ENCODE data around the gene NCF4.
A peak's percentile ranks its signal among the peaks of the same experiment; 100 is the strongest.

NCF4 gene

DNA sequence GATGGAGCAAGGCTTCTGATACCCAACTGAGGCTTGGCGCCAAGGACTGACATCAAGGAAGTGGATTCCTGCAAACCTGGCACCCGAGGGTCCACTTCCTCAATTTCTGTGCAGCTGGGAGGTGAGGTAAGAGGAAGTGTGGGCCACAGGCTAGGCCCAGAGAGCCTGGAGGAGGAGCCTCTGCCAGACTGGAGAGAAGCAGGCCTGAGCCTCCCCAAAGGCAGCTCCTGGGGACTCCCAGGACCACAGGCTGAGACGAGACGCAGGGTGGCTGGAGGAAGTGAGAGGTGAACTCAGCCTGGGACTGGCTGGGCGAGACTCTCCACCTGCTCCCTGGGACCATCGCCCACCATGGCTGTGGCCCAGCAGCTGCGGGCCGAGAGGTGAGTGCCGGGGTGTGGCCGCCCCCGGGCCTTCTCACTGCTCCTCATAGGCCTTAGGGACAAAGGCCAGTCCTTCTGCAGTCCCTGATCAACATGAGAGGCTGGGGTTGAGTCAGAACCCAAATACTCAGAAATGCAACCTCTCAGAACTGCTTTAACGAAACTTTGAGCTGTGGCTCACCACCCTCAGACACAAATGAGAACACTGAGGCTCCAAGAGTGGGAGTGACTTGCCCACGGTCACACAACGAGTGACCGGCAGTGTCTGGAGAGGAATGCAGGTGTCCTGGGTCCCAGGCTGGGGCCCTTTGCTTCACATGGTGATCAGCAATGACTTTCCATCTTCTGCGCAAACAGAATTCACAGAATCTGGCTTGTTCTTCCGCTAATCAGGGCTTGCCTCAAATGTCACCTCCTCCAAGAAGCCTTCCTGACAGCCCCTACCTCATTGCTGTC lies at the start of gene NCF4:
Gene NCF4 (plus strand): TSS at position 186 of the 839 bp plus-strand sequence. CDS start 166 bp downstream, at position 352.
- DNase-seq, result peak; percentile 99

DNA sequence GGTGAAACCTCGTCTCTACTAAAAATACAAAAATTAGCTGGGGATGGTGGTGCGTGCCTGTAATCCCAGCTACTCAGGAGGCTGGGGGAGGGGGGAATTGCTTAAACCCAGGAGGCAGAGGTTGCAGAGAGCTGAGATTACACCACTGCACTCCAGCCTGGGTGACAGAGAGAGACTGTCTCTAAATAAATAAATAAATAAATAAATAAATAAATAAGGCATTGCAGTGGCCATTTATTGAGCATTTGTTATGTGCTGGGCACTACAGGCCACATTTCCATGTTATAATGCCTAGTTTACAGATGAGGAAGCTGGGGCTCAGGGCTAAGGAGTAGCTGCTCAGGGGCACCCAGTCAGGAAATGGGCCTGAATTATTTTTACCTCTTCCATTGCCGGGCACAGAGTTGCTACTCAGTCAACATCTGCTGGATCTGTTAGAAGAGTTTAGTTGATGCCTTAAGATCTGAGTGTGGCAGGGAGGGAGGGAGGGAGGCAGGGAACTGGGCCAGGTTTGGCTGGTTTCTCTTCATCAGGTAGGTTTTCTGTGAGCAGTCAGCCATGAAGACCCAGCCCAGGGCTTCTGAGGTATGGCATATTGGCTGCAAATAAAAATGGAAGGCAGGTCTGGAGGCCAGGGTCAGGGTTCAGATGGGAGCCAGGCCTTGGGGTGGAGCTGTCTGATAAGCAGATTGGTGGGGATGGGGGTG lies 49.6 kb upstream of the NCF4 start:
- DNase-seq, result no peak

DNA sequence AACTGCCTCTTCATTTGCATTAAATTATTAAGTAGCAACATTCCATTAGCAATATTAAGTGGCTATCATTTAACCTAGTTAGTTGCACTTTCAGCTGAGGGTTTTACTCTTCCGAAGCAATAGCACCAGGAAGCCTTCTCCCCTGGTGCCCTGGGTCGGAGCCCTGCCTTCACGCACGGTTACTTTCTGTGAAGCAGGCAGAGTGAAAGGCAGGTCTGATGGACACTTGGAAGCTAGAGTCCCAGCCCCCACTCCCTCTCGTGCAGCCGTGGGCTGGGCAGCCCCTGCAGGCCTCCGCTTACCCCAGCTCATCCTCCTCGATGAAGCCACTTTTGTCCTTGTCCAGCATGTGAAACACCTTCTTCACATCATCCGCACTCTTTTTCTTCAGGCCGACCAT lies 46.0 kb upstream of the NCF4 start:
- DNase-seq, result no peak

DNA sequence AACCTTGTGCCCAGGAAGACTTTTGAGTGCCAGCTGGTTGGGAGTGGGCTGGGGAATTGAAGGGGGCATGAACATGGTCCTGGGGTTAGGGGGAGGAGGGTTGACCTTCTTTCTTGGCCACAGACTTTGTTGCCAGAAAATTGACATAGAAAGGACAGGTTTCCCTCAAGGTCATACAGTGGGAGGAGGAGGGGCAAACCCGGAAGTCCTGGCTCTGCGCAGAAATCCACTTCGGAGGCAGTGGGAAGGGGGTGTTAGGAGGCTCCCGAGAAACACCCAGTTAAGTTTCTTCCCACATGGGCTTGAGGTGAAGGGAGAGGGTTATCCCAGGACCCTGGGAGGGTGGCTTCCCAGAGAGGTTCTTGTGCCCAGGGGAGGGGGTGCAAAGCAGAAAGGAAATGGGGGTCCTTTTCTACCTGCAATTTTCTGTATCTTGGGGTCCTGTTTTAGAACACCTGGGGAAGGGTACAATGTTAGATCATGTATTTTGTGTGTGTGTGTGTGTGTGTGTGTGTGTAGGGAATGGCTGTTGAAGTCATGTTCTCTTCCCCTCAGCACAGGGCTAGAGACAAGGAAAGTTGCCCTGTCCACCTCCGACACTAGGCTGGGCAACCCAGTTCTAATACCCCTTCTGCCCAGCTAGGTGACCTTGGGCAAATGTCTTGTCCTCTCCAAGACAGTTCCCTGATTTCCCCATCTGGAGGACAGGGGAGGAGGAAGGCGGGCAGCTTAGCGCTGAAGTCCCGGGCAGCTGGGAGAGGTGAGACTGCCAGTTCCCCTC lies 45.1 kb upstream of the NCF4 start:
- DNase-seq, result no peak

DNA sequence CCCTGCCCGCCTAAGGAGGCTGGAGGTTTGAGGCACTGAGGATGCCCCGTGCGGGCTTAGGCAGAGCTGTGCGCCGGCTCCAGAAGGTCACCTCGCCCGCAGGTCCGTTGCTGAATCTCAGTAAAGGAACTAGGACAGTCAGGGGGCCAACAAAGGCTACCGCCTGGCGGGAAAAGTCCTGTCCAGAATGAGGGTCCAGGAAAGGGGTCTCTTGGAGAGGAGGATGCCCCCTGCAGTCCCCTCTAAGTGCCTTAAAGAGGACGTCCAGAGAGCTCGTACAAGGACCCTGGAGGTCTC lies 44.5 kb upstream of the NCF4 start:
- DNase-seq, result no peak

DNA sequence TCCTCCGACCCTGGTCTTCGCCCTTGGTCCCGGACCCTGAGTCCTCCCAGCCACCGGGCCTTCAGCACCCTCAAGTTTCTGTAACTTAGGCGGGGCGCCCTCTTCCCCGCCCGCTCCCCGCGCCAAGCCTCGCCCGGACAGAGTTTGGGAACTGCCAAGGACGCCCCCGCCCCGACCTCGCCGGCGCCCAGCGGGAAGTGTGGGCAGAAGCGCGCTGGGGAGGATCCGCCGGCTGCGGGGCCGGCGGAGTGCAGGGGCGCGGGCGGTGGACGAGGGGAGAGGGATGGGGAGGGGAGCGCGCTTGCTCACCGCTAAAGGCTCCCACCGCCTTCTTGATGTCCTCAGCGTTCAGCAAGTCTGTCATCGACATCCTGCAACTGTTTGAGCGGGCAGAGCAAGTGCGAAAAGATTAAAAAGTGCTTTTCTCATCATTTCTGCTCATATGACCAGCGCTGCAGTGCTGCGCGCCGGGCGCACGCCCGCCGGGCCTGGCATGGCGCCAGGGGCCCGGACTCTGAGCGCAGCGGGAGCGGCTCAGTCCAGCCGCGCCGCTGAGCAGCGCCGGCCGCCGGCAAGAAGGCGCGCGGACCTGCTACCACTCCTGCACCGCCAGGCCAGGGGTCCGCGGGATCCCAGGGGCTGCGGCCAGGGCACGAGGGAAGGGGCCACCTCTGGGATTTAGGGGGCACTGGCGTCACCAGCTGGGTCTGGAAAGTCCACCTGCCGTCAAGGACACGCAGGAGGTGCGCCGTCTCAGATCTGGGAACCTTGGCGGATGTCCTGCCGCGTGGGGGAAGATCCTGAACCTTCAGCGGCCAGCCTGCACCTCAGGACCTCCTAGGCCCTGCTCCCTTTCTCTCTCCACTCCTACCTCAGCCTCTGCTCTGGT lies 43.9 kb upstream of the NCF4 start, which contains the start of gene PVALB:
Gene PVALB (minus strand): TSS at position 400 of the 889 bp plus-strand sequence. CDS start 30 bp downstream, at position 370.
- no peak for DNase-seq

DNA sequence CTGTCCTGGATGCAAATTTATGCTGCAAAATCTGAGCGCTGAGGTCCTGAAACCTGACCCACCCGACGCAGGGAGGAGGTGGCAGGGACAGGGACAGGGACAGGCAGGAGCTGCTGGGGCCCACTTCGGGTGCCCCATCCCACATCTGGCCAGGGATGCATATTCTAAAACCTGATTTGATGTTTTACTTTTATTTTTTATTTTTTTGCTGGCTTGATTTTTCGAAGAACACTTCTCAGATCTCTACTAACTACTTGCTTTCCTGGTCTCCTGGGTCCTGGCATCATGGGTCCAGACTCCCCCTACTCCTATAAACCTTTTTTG lies 43.3 kb upstream of the NCF4 start:
- no peak for DNase-seq

DNA sequence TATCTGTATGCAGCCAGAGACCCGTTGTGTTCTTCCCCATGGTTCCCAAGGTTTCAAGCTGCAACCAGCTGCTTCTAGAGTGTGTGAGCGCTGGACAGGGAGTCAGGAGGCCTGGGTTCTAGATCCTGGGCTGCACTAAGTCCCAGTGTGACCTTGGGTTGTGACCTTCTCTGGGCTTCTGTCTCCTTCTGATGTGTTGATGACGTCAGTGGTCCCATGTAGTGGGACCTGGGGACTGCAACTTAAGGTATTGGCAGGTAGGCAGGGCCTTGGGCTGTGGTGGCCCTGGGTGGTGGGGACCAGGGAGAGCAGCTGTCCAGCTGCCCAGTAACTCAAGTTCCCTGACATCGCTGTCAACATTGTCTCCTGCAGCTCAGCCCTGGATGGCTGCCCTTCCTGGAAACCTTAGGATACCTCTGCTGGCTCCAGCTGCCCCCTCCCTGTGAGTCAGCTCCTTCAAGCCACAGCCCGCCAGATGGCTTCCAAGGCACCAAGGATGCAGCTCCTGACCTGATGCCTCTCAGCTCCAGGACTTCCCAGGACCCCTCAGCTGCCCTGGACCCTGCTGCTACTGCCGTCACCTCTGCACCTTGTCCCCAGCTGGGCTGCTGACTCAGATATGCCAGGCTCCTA lies 42.7 kb upstream of the NCF4 start:
- DNase-seq, result no peak

DNA sequence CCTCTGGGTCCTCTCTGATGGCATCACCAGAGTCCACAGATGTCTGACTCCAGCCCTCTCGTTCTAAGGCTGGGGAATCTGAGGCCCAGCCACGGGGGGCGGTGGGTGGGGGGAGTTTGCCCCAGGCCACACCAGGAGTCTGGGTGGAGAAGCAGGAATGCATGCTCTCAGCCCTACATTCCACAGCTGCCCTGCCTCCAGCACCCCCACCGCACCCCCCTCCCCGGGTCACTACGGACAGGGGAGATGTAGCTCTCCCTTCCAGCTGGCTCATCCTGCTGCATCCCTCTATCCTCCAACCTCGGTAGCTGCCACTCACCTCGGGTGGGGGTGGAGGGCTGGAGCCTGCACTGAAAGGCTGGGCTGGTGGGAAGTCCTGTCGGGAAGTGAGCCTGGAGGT lies 41.7 kb upstream of the NCF4 start:
- no peak for DNase-seq

DNA sequence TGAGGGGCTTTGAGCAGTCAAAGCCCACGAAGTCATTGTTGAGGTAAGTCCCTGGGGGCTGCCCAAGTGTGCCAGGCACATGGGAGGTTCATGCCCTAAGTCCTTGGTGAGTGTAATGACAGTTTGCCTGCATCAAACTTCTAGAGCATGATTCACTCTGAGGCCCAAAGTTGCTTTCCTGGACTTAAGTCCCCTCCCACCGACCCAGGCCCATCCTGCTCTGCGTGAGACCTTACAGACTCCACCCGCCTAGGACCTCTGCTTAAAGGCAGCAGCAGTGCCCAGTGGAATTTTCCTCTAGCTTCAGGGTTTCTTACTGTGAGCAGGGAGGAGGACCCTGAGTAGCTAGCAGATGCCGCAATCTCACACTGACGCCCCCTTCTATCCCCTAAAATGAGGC lies 38.2 kb upstream of the NCF4 start:
- no peak for DNase-seq

DNA sequence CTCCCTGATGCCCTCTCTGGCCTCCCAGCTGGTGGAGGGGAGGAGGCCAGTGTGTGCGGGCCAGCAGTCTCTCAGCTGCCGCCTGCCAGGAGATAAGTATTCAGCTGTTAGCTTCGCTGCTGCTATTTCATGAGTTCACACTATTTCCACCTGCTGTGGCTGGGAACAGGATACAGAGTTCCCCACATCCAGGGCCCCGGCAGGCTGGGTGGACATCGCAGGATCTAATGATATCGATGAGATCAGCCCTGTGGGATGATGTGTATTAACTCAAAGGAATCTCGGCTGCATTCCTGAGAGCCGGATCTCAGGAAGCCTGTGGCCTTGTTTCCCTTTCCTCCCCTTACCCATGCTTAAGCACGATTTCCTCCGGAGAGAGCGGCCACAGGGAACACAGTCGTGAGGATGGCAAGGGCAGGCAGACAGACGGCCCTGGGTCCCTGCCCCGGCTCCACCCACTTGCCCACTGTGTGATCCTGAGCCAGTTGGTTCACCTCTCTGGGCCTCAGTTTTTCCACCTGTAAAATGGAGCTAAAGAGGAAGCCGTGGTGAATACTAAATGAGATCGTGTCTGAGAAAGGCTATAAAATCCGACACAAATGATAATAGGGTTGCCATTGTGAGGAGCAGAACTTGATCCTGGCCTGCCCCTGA lies 37.5 kb upstream of the NCF4 start:
- no peak for DNase-seq

DNA sequence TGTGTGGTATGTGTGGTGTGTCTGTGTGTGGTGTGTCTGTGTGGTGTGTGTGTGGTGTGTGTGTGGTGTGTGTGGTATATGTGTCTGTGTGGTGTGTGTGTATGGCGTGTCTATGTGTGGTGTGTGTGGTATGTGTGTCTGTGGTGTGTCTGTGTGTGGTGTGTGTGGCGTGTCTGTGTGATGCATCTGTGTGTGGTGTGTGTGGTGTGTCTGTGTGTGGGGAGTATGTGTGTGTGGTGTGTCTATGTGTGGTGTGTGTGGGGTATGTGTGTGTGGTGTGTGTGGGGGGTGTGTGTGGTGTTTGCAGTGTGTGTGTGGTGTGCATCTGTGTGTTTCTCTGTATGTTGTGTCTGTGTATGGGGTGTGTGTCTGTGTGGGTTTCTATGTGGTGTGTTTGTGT lies 36.2 kb upstream of the NCF4 start:
- DNase-seq, result no peak

DNA sequence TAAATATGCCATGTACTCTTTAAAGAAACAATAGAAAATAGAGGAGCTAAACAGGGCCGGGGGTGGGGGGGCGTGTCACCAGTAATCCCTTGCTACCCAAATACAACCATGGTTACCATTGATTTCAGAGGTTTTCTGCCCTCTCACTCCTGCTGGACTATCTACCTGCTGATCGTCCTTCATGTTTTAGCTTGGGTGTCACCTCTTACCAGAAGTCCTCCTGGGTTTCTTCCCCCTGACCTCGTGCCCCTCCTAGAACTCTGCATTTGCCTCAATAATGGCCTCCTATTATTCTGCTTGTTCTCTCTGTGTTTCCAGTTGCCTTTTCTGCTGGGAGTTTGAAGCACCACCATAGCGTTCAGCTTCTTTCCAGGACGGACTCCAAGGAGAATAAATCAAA lies 34.5 kb upstream of the NCF4 start:
- DNase-seq, result no peak

DNA sequence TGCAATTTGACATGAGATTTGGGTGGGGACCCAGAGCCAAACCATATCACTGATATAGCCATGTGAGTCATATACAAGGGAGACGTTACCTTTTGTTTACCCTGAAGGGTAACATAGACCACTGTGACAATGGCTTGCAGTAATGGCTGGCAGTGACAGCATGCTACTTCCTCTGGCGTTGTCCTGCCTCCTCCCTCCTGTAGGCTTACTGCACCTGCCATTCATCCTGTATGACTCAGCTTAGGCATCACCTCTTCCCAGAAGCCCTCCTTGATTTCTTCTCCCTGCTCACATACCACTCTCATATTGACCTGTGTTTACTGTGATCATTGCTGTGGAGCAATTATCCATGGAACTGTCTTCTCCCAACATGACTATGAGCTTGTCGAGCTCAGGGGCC lies 32.0 kb upstream of the NCF4 start:
- DNase-seq, result no peak

DNA sequence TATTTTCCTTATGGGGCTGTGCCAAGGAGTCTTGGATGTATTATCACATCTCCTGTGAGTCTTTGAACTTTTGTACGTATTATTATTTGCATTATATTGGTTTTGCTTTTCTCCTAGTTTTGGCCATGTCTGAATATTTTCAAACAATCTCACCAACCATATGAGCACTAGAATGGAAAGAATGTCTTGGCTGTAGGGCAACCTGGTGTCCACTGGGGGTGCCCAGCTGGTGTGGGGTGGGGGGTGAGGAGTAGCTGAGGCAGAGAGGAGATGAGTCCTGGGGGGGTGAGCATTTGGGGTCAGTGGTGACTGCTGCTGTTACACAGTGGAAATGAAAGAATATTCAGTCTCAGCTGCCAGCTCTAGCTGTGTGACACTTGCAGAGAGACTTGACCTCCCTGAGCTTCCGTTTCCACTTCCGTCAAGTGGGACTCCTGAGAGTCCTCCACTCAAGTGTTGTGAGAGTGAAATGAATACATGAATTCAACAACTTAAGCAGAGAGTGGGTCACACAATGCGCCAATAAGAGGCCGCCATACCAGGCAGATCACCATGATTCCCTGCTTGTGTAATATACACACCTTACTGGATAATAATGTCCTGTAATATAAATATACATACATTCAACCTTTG lies 31.3 kb upstream of the NCF4 start:
- no peak for DNase-seq

DNA sequence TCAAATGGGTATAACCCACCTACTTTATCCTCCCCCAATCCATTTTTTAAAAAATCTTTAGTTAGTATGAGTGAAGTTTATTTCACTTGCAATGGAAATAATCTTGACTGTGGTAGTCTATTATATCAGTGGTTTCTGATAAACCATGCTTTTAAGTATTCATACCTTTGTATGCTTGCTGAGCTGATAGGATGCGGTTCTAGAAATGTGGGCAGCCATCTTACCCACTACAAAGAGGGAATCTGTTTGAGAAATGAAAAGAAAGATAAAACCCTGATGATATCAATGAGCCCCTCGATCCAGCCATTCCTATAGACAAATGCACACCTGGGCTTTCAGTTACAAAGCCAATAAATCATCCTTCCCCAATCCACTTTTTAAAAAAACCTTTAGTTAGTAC lies 30.2 kb upstream of the NCF4 start:
- no peak for DNase-seq

DNA sequence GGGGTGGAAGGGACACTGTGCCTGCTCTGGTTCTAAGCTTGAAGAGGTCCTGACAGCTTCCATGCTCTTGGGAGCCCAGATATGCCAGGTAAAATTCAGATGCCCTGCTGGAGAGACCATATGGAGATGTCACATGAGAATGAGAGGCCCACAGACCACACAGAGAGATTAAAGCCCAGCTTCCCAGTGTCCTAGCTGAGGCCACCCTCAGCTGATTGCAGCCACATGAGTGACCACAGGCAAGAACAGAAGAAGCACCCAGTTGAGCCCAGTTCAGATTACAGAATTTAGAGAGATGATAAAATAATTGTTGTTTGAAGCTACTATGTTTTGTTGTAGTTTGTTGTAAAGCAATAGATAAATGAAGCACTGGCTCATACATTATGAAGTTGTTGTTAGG lies 29.6 kb upstream of the NCF4 start:
- DNase-seq, result no peak

DNA sequence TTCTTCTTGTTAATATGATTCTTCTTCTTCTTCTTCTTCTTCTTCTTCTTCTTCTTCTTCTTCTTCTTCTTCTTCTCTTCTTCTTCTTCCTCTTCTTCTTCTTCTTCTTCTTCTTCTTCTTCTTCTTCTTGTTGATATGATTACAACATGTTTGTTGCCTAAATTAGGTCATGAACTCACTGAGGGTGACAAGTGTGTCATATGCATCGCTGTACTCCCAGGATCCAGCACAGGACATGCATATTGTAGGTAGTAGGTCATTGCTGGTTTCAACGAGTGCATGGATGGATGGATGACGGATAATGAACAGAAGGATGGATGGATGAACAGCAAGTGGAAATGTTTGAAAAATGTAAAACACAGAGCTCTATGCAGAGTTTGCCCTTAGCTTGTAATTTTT lies 29.1 kb upstream of the NCF4 start:
- peak; percentile 50 for DNase-seq

DNA sequence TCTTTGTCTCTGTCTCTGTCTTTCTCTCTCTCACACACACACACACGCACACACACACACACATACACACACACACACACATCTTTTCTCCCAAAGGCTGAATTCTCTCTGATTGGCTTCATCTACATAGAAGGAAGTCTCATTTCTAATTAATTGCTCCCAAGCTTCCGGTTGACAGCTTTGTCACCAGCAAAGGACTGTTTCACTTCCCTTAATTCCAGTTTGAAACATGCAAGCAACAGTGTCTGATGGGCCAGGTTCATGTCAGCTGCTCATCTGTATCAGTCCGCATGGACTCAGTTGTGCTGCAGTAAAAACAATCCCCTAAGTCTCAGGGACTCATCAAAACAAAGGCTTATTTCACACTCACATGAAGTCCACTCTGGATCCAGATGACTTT lies 27.7 kb upstream of the NCF4 start:
- peak; percentile 99 for DNase-seq

DNA sequence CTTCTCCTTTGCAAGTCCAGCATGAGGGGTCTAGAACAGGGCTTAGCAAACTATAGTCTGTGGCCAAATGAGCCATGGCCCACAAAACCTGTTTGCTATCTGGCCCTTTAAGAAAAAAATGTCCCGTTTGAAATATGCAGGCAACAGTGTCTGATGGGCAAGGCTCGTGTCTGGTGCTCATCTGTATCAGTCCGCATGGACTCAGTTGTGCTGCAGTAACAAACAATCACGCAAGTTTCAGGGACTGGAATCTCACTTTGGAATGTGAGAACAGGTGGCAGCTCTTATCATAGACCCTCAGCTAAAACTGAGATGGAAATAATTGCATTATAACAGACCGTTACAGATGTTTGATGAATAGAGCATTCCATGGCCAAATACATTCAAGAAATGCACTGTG lies 24.9 kb upstream of the NCF4 start:
- DNase-seq, result no peak
